ENCODE results near the gene PFN3. TPM values are rescaled to one million over a fixed set of nuclear protein-coding genes. Genes with fewer than 3 reads are reported as not detected.

The PFN3 gene
- total and polyA plus RNA-seq, 7 donors, result not detected

DNA sequence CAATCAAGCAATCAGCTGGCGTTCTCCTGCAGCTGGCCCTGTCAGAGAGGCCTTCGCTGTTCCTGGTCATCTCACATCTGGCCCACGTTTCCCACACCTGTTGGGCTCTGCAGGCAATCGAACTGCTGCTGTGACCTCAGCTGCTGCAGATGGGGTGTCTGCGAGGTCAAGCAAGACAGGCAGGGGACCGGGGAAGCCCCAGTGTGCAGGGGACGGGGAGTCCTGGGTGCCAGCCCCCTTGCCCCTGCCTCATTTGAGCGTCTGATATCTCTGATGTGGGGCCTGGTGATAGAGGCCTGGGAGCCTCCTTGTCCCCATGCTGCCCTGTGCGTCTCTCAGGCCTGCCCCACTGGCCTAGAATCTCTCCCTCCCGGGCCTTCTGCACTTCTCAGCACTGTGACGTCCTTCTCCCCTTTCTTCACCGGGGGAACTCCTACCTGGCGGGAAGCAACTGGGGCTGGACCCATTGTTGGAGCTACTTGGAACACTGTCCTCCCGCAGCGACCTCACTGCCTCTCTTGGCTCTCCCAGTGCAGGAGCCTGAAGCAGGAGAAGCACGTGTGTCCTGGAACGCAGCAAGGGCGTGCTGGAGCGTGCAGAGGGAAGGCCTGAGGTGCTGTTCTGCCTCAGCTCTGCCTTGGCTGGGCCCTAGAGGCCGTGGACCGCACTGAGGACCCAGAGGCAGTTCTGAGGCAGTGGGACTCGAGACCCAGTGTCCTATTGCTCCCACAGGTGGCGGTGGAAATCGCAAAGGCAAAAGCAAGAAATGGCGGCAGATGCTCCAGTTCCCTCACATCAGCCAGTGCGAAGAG lies 29.9 kb upstream of the PFN3 start:
- no peak overlapping the region for H3K4me3 ChIP-seq
- intact Hi-C loops (cut with DNase I), result no loop called here
- WGBS, 3 donors, result 75 to 80% (median 78%) methylated on average over 26 of the region's 26 CpGs
- H3K27me3 ChIP-seq (ENCODE audit: insufficient read depth in 3 of 3, low read length in 2 of 3), result no peaks in the 10 kb centered on the region
- ATAC-seq (no peak), DNase-seq (no peak)
- H3K36me3 ChIP-seq (ENCODE audit: insufficient read depth in 1 of 2, low read depth in 1 of 2), result peaks cover 0 to 39% of the 10 kb centered on the region in 2 donors
- peaks cover 31% of the 10 kb centered on the region for H3K4me1 ChIP-seq
- TF ChIP-seq, protein P1, sequence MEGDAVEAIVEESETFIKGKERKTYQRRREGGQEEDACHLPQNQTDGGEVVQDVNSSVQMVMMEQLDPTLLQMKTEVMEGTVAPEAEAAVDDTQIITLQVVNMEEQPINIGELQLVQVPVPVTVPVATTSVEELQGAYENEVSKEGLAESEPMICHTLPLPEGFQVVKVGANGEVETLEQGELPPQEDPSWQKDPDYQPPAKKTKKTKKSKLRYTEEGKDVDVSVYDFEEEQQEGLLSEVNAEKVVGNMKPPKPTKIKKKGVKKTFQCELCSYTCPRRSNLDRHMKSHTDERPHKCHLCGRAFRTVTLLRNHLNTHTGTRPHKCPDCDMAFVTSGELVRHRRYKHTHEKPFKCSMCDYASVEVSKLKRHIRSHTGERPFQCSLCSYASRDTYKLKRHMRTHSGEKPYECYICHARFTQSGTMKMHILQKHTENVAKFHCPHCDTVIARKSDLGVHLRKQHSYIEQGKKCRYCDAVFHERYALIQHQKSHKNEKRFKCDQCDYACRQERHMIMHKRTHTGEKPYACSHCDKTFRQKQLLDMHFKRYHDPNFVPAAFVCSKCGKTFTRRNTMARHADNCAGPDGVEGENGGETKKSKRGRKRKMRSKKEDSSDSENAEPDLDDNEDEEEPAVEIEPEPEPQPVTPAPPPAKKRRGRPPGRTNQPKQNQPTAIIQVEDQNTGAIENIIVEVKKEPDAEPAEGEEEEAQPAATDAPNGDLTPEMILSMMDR (IDR thresholded peaks at IDR 0.05), result no peak
- H3K27ac ChIP-seq, result no peak overlapping the region
- no peaks in the 10 kb centered on the region for H3K9me3 ChIP-seq

DNA sequence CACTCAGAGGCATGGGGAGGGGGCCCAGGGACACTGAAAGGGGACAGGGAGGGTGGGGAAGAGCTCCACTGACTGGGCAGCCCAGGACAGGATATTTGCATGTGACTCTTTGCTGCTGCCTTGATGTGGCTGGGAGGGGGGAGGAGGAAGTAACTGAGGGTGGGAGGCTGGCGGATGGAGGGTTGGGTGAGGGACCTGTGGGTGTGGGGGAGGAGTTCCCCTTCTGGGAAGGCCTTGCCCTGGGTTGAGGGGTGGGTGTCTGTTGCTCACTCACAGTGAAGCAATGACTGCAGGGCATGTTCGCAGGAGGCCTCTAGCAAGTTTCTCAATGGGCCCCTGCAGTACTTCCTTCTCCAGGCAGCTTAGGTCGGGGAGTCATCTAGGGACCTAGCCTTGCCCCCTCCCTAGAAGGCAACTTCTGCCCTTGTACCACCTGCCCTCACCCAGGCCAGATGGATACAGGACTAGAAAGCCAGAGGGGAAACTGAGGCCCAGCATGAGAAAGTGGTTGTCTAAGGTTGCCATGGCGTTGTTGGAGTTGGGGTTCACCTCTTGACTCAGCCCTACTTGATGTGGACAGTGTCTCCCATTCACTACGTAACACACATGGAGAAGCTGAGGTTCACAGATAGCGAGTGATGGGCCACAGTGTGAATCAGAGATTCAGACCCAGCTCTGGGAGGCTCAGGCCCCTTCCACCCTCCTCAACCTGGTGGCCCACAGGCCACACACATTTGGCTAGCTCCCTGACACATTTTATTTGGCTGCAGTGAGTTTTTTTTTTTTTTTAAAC lies 29.0 kb upstream of the PFN3 start:
- intact Hi-C loops (cut with DNase I), result no loop called here
- H3K27ac ChIP-seq, result no peak overlapping the region
- peaks cover 31% of the 10 kb centered on the region for H3K4me1 ChIP-seq
- peak; percentile 54 to 80 for DNase-seq
- peaks cover 0 to 30% of the 10 kb centered on the region in 2 donors for H3K36me3 ChIP-seq (ENCODE audit: insufficient read depth in 1 of 2, low read depth in 1 of 2)
- H3K27me3 ChIP-seq (ENCODE audit: insufficient read depth in 3 of 3, low read length in 2 of 3), result no peaks in the 10 kb centered on the region
- no peak for ATAC-seq
- H3K4me3 ChIP-seq, result no peak overlapping the region
- TF ChIP-seq, protein P1 (IDR thresholded peaks at IDR 0.05), result no peak
- no peaks in the 10 kb centered on the region for H3K9me3 ChIP-seq
- 85 to 91% (median 86%) methylated on average over 6 of the region's 6 CpGs for WGBS, 3 donors

DNA sequence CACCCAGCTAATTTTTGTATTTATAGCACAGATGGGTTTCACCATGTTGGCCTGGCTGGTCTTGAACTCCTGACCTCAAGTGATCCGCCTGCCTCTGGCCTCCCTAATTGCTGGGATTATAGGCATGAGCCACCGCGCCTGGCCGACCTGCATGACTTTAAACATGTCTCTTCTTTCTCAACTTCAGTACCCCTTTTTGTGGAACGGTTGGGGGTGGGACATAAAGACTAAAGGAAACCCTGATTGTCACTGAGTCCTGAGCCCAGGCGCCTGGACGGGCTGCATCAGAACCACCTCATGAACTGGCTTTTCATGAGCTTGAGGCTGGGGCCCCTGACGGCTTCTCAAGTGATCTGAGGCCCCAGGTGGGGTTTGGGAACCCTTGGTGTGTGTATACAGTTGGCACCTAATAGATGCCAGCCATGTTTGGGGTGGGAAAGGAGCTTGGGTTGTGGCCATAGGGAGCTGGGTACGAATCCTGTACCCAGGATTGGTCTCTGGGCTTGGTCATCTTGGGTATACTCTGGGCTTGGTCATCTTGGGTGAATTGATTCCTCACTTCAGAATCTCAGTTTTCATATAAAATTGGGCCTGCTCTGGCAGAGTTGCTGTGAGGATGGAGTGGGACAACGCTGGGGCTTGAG lies 28.2 kb upstream of the PFN3 start:
- ATAC-seq (no peak), DNase-seq (no peak)
- no peaks in the 10 kb centered on the region for H3K9me3 ChIP-seq
- peaks cover 31% of the 10 kb centered on the region for H3K4me1 ChIP-seq
- intact Hi-C loops (cut with DNase I), result no loop called here
- 82 to 88% (median 88%) methylated on average over 10 of the region's 10 CpGs for WGBS, 3 donors
- H3K27ac ChIP-seq, result no peak overlapping the region
- TF ChIP-seq, protein P1 (IDR thresholded peaks at IDR 0.05), result no peak
- peak overlapping the region; percentile 81 for H3K4me3 ChIP-seq
- H3K36me3 ChIP-seq (ENCODE audit: insufficient read depth in 1 of 2, low read depth in 1 of 2), result peaks cover 0 to 22% of the 10 kb centered on the region in 2 donors
- H3K27me3 ChIP-seq (ENCODE audit: insufficient read depth in 3 of 3, low read length in 2 of 3), result no peaks in the 10 kb centered on the region

DNA sequence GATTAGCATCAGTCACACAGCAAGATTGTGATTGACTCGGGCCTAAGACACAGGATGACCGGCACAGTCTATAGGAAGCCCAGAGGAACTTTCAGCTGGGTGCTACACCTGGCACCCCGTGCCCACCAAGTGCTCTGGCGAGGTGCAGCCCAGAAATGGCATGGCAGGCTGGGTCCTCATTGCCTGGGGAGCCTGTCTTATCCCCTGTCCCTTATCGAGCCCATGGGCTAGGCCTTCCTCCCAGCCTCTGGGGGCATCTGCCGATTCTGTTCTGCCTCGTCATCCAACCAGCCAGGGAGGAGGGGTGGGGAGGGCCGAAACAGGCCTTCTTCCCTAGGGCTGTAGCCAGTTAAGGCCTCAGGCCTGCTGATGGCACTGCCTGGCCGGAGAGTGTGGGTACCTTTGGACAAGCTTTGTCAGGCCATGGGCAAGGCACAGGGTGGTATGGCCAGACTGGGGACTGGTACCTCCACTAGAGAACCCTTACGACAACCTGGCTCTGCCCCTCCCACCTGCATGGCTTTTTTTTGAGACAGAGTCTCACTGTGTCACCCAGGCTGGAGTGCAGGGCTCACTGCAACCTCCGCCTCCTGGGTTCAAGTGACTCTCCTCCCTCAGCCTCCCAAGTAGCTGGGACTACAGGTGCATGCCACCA lies 27.6 kb upstream of the PFN3 start:
- intact Hi-C loops (cut with DNase I), result no loop called here
- Histone ChIP-seq H3K4me1 (peaks cover 31% of the 10 kb centered on the region), H3K9me3 (no peaks in the 10 kb centered on the region), H3K27me3 (ENCODE audit: insufficient read depth in 3 of 3, low read length in 2 of 3) (no peaks in the 10 kb centered on the region), H3K36me3 (ENCODE audit: insufficient read depth in 1 of 2, low read depth in 1 of 2) (peaks cover 0 to 16% of the 10 kb centered on the region in 2 donors), H3K27ac (no peak overlapping the region), H3K4me3 (peak overlapping the region; percentile 81)
- ATAC-seq (no peak), DNase-seq (peak in 1 of 2 donors; percentile 52)
- TF ChIP-seq, protein P1 (IDR thresholded peaks at IDR 0.05), result no peak
- WGBS, 3 donors, result 73 to 82% (median 78%) methylated on average over 11 of the region's 11 CpGs
